DMS79 (cell line): ENCODE data around the gene ST7.

Experiments
- DNase-seq: peaks from one replicate; lab custom pipeline; 2025; lab: John Stamatoyannopoulos, UW

The ST7 gene

DNA sequence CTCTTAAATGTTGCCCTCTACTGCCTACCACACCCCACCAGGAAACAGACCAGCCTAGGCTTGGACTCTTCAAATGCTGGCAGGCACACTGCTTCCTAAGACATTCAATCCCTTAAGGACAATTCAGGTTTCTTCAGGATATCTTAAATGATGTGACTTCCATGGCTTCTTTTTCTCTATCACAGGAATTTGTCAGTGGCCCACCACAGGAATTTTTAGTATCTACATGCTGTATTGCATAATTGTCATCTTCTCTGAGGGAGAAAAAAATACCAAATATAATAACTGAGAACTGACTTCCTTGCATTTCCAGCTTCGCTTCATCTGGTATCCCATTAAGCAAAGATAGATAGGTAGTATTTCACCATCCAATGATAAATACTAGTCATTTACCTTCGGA, 240.3 kb downstream of the ST7 start:
- DNase-seq: no peak

DNA sequence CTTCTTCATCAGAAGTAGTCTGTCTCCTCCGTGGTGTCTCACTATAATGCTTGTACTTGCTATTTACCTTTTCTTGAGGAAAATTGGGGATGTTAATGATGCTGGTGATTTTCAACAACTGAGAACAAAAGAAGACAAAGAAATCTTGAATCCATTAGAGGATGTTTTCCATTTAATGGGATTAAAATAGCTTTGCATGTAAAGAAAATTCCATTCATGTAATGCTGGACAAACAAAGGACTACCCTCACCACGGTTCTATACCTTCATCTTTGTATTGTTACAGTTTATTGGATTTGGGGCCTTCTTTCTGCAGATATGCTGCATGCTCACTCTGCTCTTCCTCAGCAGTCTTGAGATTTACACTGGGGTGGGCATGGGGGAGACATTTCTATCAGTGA, 241.1 kb downstream of the ST7 start:
- no peak for DNase-seq

DNA sequence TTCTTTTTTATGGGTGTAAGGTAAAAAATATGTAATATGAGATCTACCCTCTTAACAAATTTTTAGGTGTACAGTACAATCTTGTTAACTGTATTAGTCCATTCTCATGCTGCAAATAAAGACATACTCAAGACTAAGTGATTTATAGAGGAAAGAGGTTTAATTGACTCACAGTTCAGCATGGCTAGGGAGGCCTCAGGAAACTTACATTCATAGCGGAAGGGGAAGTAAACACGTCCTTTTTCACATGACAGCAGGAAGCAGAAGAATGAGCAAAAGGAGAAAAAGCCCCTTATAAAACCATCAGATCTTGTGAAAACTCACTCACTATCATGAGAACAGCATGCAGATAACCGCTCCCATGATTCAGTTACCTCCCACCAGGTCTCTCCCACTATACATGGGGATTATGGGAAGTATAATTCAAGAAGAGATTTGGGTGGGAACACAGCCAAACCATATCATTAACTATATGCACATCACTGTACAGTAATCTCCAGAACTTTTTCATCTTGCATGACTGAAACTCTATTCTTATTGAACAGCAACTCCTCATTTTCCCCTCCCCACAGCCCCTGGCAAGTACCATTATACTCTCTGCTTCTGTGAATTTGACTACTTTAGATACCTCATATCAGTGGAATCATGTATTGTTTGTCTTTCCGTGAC, 242.2 kb downstream of the ST7 start:
- DNase-seq: no peak

DNA sequence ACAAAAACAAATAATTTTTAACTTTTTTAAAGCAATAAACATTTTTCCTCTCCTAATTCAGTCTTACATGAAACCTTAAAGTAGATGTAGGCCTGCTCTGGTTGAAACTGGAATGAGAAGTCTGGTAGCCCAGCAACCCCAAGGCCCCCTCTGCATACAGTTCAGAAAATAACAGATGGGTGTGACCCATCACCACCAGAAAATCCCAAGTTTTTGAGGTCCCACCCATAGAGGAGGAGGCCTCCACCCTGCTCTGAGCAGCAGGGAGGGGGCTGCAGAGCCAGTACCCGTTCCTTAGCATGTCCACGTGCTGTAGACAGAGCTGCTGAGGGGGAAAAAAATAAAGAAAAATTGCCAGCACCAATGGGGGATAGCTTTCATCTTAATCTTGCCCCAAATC, 246.8 kb downstream of the ST7 start:
- no peak for DNase-seq

DNA sequence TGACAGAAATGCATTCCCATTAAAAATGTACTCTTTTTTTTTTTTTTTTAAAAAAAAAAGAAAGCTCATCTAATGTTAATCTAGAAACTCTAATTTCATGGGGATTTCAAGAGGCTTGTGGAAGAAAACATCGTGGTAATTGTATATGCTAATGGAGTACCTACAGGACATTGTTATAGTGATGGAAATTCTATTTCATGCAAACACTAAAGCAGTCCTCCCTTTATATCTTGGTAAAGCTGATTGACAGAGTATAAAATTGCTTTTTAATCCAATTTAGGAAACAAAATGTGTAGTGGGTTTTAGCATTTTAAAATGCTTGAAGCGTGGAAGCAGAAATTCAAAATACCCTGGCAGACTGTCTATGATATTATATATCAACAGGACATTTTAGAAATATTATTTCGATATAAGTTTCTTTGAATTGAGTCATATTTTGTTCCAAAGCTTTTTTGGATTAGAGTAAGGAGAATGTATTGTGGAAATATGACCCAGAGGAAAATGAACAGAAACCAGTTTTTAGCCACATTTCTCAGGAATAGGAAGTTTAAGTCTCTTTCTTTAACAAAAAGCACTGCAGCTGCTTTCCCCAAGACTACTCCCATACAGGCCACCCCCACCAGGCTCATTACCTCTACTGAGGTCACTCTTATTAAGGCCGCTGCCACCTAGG, 247.6 kb downstream of the ST7 start:
- DNase-seq: no peak

DNA sequence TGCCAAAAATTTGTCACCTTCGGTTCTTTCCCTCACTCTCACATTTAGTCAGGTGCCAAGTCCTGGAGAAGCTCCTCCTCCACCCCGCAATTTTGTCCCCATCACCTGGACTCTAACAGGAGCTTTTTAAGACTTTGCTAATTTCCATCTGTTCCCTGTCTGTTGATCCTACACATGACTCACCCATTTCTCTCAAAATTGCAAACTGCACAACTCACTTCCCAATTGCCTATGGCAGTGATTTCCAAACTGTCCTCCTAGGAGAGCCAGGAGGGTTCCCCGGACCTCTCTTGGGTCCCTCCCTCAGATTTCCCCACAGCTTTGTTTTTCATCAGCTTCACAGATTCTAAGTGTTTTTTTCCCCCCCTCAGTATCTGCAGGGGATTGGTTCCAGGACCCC, 249.2 kb downstream of the ST7 start:
- DNase-seq: no peak

DNA sequence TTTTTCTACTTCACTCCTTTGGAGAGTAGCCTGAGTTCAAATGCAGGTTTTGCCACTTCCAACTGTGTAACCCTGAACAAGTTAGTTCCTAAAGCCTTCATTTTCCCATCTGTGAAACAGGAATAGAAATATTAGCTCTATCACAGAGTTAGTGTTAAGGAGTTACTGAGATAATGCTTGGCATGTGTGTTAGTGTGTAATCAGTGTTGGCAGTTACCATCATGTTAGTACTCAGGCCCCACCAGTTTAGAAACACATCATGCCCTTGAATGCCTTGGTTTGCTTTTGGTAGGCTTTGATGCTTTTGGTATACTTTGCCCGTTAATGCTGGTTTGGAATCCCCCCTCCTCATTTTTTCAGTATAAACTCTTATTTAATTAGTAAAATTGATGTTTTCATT, 249.9 kb downstream of the ST7 start:
- no peak for DNase-seq

DNA sequence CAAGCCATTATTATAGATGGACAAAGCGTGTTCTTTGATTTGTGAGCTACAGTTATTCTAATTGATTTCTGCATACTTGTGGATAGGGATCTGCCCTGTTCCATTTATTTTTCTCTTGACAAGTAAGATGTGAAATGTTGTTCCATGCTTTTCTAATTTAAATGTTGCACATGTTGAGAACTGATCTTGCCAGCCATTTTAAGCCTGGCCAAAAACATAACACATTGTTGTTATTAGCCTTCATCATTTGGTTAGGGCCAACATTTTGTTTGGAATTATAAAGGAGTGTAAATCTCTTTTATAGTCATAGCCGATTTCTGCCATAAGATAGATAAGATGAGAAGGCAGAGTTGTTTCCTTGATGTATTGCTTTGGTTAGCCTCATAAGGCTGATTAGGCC, 252.6 kb downstream of the ST7 start:
- DNase-seq: no peak

DNA sequence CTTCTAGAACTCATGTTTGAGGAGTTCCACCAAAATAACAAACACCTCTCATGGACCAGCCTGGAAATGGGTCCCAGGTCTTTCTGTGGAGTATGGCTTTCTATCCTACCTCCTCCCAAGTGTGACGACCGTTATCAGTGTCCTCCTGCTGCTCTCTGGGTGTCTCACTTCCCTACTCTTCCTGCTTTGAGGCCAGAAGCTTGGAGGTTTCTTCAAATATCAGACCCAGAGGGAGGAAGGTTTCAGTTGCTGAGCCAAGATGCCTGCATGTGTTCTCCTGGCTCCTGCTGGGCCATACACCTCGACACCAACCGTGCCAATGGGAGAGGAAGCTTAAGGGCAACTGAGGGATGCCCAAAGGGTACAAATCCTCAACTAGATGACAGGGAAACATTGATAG, 255.0 kb downstream of the ST7 start:
- no peak for DNase-seq

DNA sequence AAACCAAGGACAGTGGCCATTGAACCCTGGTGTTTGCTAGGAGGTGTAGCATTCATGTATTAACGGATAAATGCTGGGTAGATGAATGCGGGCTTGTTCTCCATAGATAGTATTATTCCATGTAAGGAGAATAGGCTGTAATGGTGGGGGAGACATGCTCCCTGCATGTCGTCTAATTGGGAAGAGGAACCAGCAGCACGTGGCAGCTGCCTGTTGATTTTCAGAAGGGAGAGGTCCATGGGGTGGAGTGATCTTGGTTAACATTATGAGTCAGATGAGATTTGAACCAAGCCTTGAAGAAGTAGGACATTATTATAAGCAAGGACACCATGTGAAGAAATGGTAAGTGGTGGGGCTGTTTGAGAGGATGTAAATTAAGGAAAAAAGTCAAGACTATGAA, 257.1 kb downstream of the ST7 start:
- no peak for DNase-seq

DNA sequence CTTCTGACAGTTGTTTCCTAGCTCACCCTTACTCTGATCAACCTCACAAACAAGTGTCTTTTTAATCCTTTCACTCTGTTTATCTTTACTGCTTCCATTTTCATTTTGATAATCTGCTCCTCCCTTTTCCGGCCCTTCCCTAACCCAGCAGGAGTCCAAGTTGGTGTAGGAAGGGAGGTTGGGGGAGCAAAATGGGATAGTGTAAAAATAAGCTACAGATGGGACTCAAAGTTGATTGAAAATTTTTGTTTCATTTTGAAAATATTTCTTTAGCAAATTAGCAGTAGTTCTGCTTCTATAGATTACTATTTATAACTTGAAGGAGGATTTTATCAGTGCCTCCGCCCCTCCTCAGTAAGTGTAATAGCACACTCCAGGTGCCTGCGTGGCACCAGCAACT, 257.6 kb downstream of the ST7 start:
- DNase-seq: no peak

DNA sequence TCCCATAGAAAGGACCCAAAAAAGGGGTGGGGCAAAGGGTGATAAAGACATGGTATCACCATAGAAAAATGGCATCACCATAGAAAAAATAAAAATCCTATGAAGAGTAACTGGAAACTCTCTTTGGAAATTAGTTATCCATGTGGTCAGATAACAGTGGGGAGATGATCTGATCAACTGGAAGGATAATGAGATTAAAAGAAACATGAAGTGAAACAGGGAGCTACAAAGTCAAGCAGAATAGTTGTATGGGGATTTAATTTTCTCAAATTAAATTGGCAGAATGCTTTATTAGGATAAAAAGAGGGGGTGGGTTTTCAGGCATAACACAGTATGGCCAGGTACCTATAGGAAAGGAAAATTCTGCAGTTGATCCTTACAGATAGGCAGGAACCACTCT, 258.3 kb downstream of the ST7 start:
- DNase-seq: no peak

DNA sequence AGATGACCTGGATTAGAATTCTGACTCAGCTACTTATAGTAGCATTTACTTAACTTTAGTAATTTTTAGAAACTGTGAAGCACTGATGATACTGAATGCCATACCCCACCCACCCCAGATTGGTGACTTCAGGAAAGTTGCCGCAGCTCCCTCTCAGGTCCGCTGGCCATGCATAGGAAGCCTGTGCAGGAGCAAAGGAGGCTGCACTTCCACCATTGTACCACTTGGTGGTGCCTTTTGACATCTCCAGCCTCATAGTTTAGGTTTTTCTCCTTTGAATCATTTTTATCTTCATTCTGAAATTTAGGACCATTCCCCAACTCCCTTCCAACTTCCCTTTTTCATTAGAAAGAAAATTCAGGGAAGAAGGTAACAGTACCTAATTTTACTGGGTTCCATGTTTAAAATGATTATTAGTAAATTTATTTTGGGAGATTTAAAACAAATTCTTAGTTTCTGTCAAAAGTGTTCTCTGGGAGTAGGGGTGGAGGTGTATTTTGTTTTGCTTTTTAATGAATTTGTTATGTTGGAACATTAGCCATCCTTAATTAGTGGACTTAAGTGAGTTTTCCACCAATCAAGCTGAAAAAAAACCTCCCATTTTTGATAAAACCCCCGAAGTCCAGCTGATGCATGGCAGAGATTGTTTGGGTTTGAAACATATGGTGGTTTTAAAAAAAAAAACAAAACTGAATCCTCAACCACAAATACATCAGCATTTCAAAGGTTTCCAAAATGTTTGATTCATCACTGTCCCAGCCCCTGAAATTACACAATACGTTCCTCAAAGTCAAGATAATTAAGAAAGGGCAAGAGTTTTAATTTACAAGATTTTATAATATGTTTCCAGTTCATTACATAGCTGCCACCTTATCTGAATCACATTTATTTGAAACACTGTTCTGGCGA, 259.9 kb downstream of the ST7 start:
- no peak for DNase-seq

DNA sequence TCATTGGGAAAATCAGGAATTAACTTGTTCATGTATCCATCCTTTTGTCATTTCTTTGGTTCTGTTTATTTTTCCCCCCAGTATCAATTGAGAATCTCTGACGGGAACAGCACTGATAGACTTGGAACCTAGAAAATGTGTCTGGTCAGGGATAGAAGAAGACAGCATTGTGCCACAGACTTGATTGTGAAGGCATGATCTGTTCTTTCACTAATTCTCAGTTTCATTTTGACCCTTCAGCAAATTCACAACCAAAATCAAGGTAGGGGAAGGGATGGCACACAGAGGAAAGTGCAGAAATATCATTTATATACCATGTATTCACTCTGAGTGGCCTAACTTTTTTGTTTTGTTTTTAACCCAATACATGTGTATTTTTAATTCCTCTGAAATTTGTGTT, 262.7 kb downstream of the ST7 start:
- no peak for DNase-seq

DNA sequence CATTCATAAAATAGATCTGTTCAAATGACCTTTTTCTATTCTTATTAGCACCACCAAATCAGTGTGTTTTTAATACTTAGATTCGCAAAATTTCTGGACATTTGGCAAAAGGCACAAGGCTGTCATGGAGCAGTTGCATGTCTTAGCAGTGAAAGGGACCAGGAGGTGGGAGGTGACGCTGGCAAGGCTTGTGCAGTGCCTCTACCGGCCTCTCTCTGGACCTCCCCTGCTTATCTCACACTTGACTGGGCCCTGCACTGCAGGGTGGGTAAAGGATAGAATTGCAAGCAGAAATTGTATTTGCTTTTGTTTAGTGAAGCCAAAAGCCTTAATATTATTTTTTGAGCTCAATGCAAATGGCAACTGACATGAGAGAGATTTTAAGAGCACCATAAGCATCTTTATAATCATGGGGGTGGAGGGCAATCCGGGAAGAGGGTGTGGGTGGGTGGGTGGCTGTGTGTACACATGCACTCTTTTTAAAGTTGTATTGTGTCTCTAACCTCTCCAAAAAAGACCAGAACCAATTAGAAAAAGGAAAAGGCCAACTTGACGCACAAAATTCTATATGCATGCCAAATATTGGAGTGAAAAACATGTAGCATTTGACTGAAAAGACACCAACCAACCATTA, 263.3 kb downstream of the ST7 start:
- no peak for DNase-seq

DNA sequence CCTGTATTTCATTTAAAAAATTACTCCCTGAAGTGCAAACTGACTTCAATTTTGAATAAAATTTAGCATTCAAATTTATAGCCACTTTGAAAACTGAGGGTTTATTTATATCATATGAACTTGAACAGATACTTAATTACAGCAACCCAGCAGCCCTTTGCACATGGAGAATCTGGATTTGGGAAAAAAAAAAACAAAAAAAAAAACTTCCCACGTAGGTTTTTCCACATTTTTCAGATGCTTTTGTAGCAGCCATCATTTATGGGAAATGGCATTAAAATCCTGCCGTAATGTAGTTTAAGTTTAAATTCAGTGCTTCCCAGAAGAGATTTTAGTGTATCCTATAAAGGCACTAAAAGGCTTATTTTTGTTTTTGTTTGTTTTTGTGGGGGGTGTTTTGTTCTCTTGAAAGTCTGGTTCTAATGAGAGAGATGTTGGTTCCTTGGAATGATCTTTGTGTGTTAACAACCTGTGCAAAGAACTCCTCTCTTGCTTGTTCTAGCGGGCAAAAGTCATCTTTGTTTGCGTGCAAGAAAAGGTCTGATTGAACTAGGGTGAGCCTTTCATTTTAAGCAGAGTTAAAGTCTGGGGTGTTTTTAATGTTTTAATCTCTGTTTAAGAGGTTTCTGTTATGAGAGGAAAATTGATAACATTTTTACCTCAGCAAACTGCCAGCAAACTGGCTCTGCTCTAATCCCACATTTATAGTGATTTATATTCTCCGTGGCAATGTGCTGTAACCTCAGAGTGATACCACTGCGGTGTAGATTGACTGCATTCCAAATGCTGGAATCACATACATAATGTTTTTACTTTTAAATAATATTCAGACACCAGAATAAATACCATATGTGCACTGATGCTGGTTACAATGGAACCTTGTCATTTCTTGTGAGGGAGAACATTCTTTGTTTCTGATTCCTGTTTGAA, 264.1 kb downstream of the ST7 start:
- no peak for DNase-seq

DNA sequence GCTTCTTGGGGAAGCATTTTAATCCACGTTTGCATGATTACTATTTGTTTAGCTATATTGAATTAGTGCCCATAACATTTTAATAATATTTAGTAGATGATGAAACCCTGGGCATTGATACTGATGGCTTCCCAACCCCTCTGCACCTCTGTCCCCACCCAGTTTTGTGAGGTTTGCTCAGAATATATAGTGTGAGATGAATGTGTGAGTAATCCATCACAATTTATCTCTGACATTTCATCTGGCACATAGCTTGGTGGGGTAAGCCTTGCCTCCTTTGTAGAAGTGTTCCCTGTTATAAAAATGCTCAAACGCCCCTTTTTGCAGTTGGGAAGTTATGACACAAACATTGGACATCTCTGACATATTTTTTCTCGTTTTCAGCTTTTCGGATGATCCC, 265.4 kb downstream of the ST7 start:
- DNase-seq: no peak

DNA sequence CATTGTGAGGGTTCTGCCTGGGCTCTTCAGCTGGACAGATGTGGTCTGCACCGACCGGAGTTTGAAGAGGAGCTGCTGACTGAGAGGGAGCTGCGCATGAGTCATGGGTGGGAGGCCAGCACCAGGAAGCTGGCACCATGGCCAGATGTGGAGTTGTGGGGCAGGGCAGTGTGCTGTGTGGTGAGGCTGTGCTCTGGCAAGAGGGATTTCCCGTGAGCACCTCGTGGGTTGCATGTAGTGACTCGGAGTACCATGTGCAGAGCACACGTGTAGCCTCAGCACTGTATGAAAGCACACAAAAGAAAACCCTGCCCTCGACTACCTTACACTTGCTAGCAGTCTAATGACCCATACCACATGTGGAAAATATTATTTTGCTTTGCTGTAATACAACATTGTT, 266.2 kb downstream of the ST7 start:
- DNase-seq: no peak

DNA sequence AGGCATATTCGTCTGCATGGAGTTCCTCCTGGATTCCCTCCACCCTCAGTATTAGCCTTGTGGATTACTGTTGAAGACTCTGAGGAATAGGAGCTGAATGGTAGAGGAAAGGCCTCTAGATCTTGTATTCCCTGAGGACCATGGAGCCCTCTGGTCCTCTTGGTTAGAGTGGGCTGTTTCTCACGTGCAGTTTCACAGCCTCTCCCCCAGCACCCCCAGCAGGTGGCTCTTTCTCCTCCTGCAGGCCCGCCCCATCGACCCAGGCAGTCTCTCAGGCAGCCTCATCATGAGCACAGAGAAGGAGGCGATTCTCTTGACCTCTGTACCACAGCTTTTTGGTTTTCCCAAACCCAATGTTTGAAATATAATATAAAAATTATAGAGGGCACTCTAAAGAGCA, 267.5 kb downstream of the ST7 start:
- DNase-seq: no peak

DNA sequence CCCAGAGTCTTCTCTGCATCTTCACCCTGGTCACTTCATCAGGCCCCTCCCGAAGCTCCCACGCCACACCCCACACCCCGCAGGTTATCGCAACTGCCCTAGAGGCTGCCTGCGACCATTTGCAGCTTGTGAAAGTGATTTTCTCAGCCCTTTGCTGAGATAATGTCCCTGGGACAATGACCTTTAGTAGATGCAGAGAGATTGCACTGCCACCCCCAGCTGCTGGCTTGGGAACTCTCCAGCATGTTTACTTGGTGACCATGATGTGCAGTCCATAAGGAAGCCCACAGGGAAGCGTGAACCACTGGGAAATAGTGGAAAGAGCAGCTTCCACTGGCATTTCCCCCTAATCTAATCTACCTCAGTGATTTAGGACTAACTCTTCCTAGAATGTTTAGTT, 272.2 kb downstream of the ST7 start:
- no peak for DNase-seq

DNA sequence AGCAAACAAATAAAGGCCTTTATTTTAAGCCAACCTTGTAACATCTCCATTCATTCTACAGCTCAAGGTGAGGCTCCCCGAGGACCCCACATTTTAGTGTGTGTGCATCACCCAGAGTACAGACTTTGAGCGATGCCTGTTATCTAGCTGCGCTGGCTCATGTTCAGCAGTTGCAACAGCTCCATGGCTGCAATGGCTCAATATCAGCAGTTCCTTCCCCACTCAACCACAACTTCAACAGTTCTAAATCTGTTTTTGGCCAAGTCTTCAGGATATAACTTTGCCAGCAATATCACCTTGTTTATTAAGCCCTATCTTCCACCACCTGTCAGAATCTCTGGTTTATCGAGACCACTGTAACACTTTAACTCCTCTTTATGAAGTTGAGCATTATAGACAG, 273.8 kb downstream of the ST7 start:
- no peak for DNase-seq

DNA sequence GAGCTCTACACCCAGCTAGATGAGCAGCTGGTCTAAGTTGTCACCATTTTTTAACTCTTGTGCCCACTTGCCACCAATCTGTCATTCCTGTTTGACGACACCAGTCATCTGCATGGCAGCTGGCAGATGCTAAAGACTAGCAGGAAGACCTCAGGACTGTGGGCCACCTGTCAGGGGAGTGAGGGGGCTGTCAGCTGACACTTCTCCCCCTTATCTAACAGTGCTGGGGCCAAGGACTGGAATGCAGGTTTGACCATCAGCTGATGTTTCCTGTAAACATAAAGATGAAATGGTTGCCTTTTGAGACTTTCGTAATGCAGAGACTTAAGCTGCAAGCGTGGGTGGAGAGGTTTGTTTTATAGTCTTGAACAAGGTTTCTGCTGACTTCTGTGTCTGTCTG, 276.0 kb downstream of the ST7 start:
- DNase-seq: no peak
